NCI-H187 (cell line): Measurements from ENCODE around the gene MST1.

Experiments used
- DNase-seq, 2 experiments: peaks; one replicate each; lab custom pipeline; 2025; lab: John Stamatoyannopoulos, UW

The MST1 gene

DNA sequence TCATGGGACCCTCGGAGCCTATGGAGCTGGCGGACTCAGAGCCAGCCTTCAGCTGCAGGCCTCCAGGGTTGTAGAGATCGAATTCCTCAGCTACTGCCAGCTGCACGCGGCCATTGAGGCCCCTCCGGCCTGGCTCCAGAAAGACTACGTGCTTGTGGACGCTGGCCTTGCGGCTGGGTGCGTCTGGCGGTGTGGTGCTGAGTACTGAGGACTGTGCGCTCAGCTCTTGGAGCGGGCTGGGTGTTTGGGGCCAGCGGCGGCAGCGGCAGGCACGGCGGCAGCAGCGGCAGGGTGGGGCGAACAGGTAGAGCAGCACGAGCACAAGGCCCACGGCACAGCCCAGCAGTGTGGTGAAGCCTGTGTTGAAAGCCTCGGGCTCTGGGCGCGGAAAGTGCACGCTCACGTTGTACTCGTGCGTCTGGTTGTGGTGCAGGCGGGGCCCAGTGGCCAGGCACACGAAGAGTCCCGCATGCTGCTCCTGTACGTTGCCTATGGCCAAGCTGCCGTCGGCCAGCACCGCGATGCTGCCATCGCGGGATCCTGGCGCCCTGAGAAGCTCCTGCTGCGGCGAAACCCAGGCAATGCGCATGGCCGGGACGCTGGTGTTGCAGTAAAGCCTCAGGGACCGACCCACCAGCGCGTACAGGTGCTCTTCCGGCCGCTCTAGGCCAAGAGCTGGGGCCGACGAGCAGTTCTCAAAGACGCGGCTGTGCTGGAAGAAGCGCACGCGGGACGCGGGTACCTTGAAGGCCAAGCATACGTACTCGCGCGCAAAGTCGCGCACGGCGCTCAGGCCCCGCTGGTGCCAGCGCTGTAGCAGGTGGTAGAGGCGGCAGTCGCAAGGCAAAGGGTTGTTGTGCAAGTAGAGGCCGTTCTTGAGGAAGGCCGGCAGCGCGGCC is 28.9 kb upstream of the MST1 start:
- peak in 1 of 2 experiments; percentile 6 for DNase-seq

DNA sequence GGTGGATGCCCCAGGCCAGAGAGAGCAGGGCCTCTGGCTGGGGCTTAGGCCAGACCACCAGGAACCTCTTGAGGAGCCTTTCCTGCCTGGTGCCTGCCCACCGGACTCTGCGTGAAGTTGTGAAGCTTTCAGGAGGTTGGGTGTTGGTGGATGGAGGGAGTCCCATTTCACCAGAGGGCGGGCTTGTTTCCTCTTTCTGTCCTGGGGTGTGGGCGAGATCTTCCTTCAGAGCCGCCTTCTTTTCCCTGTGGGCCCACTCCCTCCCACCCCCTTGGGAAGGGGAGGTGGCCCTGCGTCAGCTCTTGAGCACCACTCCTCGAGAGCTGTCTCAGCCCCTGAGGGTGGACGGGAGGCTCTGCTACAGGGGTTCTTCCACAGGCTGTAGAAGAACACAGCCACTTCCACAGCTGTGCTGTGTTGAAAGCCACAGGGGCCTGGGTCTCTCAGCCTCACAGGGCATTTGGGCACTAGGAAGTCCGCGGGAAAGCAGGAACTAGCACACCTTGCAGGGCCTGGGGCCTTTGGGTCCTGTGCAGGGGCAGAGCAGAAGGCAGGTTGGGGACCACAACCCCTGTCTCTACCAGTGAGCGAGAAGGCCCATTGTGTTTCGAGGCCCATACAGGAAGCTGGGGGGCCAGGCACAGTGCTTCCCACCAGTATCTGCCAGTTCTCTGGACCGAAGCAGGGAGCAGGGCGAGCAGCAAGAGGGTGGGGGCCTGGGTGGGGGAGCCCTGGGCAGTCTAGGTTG is 28.1 kb upstream of the MST1 start:
- DNase-seq: no peak

- no peak for DNase-seq
Observed at GRCh38 chr3:49716691-49717210, 27.5 kb upstream of the MST1 start.

DNA sequence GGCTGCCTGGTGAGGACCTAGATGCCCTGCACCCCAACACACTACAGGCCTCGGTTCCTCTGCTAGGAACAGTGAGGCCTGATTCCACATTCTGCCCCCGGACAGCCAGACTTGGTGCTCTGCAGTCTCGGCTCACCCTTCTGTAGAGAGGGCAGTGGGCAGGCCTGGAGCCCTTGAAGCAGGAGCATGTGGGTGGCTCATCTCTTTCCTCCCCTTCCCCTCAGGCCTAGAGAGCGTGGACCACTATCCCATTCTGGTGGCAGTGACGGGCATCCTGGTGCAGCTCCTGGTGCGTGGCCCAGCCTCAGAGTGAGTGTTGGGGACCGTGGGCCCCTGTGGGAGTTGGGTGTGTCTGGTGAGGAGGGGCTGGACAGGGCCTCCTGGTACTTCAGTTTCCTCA is 26.9 kb upstream of the MST1 start:
- DNase-seq: no peak

DNA sequence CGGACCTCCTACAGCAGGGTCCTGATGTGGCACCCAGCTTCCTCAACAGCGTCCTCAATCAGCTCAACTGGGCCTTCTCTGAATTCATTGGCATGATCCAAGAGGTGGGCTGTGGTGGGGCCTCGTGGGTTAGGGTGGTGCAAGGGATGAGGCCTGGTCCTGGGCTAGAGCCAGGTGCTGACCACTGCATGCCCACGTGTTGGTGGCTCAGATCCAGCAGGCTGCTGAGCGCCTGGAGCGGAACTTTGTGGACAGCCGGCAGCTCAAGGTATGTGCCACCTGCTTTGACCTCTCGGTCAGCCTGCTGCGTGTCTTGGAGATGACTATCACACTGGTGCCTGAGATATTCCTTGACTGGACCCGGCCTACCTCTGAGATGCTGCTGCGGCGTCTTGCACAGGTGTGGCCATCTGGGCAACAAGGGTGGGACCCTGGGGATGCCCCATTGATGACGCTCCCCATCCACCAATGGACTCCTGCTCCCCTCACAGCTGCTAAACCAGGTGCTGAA is 26.4 kb upstream of the MST1 start:
- DNase-seq: no peak

- no peak for DNase-seq
Observed at GRCh38 chr3:49714728-49715550, 25.7 kb upstream of the MST1 start.

DNA sequence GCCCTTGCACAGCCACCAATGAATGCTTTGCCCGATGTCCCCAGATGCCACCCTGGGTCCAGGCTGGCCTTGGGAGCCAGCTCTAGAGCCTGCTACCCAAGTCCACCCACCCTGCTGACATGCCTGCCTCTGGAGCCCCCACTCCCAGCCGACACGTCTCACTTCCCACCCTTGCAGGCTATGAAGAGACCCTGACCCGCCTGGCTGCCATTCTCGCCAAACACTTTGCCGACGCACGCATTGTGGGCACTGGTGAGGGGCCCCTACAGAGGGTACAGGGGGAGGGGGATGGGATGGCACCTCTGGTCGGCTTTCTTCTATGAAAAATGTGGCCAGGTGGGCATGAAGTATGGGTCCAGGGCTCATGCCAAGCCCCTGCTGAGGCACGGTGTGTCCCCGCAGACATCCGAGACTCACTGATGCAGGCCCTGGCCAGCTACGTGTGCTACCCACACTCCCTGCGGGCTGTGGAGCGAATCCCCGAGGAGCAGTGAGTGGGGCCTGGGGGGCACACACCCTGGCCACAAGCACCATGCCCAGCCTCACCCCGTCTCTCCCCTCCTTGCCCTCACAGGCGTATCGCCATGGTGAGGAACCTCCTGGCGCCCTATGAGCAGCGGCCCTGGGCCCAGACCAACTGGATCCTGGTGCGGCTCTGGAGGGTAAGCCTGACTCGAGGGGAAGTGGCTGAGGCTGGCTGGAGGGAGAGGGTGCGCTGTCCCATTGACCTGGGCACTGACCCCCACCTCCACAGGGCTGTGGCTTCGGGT is 24.2 kb upstream of the MST1 start:
- DNase-seq: no peak

GRCh38 chr3:49712631-49713317 is 23.5 kb upstream of the MST1 start:
- no peak for DNase-seq

DNA sequence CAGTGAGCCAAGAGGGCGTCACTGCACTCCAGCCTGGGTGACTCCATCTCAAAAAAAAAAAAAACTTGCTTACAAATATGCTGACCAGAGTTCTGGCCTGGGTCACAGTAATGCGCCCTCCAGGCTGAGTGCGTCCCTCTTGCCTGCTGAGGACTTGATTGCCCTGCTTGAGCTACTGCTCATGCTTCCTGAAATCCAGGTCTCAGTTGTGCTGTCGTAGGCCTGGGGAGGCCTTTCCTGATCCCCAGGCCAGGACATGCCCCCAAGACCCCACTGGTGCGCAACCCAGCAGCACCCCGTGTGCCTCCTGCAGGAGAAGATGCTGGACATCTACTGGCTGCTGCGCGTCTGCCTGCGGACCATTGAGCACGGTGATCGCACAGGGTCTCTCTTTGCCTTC is 22.9 kb upstream of the MST1 start:
- no peak for DNase-seq

DNA sequence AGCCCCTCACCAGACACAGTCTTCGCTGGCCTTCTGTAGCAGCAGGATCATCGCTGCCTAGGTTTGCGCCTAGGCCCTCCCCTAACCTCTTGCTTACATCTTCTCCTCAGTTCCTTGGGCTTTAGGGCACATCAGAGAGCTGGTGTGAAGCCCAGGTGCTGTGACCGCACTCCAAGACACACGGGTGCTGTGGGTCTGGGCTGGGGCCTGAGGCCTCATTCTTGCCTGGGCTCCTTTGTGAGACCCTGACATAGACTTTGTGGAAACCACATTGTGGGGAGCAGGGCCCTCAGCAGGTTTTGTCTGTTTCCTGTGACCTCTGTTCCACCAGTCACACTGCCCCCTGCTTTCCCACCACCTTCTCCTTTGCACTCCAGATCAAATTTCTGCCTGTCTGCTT is 22.2 kb upstream of the MST1 start:
- no peak for DNase-seq

DNA sequence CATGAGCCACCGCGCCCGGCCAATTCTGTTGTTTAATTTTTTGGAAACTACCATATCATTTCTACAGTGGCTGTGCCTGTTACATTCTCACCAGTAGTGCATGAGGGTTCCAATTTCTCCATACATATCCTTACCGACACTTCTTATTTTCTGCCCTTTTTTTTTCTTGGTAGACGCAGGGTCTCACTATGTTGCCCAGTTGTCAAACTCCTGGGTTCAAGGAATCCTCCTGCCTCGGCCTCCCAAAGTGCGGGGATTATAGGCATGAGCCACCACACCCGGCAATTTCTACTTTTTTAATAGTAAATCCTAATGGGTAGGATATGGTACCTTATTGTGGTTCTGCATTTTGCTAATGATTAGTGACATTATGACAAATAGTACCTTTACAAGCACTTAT is 20.6 kb upstream of the MST1 start:
- no peak for DNase-seq

GRCh38 chr3:49707113-49707480 is 17.8 kb upstream of the MST1 start:
- DNase-seq: no peak

DNA sequence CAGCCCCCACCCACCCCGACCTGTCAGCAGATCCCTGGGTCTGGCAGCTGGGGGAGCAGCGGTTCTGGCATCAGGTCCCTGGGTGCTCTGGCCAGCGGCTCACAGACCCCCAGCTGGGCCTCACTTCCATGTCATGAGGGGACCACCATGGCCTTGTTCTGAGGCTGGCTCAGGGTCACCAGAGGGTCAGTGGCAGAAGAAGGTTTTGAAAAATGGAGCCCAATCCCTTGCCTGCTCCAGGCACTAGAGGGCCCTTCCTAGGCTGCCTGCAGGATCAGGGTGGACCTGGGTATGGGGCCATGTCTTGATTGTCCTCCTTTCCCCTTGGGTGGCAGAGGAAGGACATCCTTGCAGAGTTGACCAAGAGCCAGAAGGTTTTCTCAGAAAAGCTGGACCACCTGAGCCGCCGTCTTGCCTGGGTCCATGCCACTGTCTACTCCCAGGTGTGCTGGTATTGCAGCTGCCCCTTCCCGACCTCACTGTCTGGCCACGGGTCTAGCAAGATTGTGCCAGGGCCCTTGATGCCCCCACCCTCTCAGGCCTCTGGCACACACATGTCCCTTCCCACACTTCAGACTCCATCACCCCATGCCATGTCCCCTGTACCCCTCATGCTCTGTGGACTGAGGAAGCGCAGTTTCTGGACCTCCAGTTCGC is 17.3 kb upstream of the MST1 start:
- no peak for DNase-seq

- DNase-seq: no peak
Observed at GRCh38 chr3:49705390-49705960, 16.2 kb upstream of the MST1 start.

DNA sequence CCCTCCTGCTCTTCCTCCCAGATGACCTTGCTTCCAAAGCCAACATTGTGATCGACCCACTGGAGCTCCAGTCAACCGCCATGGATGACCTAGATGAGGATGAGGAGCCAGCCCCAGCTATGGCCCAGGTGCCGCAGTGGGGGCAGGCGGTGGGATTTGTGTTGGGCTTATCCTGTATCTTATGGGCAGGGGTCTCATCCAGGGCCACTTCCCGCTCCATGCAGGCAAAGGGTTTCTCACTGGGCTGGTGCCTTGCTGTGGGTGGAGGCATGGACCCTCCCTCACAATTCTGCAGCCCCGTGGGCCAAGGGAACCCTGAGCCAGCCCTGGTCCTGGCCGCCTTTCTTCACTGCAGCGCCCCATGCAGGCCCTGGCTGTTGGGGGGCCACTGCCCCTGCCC is 15.4 kb upstream of the MST1 start:
- no peak for DNase-seq

GRCh38 chr3:49703956-49704355 is 14.7 kb upstream of the MST1 start:
- no peak for DNase-seq

DNA sequence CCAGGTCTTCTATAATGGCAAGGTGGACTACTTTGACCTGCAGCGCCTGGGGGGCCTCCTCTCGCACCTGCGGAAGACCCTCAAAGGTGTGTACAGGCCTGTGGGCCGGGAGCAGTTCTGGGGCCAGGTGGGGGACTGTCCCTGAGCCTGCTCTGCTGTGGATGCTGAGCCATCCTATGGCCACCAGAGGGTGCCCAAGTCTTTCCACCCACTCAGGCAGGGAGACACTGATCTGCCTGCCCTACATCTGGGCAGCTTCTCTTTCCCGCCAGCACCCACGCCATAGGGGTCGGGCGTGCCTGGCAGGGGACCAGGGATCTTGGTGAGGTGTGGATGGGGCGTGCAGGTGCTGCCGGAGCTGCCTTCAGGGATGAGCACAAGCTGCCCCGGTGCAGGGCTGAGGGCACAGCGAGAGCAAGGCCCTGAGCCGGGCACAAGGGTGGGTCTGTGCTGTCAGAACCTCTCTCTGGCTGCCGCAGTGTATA is 14.2 kb upstream of the MST1 start:
- no peak for DNase-seq

DNA sequence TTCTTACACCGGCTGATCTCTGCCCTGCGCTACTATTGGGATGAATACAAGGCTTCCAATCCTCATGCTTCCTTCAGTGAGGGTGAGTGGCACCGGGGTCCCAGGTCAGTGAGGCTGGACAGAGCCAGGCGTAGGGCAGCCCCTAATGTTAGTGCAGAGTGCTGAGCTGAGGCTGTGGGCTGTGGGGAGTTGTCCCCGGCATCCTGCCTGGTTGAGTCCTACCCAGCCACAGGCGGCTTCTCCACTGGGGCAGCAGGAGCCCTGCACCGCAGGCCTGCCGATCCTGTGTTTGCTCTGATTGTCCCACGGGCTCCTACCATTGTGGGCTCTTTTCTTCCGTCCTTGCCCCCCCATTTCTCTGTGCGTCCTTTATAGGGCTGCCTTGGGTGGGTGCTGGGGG is 13.4 kb upstream of the MST1 start:
- DNase-seq: no peak

- no peak for DNase-seq
Observed at GRCh38 chr3:49701388-49702077, 12.3 kb upstream of the MST1 start.
